OCI-LY7 (cell line): ENCODE measurements around the gene SOX5. TPM values are rescaled to one million over a fixed set of nuclear protein-coding genes. Genes with fewer than 3 reads are reported as not detected.

Source experiments
- BruUV-seq: library from RNA; stranded (reverse); fragments of 400-500 nt; replicated peaks from 2 replicates; lab custom pipeline; 2021; lab: Mats Ljungman, UMichigan
- CTCF ChIA-PET: fragments of 300-600 bp; sonication (Branson Sonifier 250); formaldehyde crosslinking; loops from one replicate; lab custom pipeline; 2022; ENCODE audit warnings: antibody characterized with exemption; ENCODE audit not compliant: unreplicated experiment; lab: Charles Lee
- POLR2A ChIA-PET: fragments of 300-600 bp; sonication (Branson Sonifier 250); formaldehyde crosslinking; loops from one replicate; lab custom pipeline; 2022; ENCODE audit warnings: antibody characterized with exemption; lab: Charles Lee
- DNase-seq: peaks from one replicate; pipeline ENCODE4 v3.0.0-alpha.2; 2015; ENCODE audit warnings: low spot score
- H2AFZ ChIP-seq: fragments of 200-600 bp; sonication (generic), shearing (Covaris generic); 2 replicates; pipeline ENCODE4 v1.6.1; 2014; ENCODE audit warnings: mild to moderate bottlenecking, antibody characterized with exemption, low read length, moderate library complexity
- H3K27ac ChIP-seq: fragments of 200-600 bp; sonication (generic); 2 replicates; pipeline ENCODE4 v1.5.1; 2014; ENCODE audit warnings: mixed run types, low read depth, mild to moderate bottlenecking, moderate library complexity, low read length, inconsistent platforms; ENCODE audit not compliant: poor library complexity, severe bottlenecking
- H3K36me3 ChIP-seq: fragments of 200-600 bp; sonication (generic); 2 replicates; pipeline ENCODE4 v1.6.1; 2014; ENCODE audit warnings: mild to moderate bottlenecking, antibody characterized with exemption, low read length, moderate library complexity, mixed read lengths; ENCODE audit not compliant: insufficient read depth
- H3K4me1 ChIP-seq: fragments of 200-600 bp; sonication (generic); 2 replicates; pipeline ENCODE4 v1.5.1; 2014; ENCODE audit warnings: mild to moderate bottlenecking, low read length; ENCODE audit not compliant: insufficient read depth, poor library complexity, severe bottlenecking
- H3K4me2 ChIP-seq: fragments of 200-600 bp; sonication (generic); 2 replicates; pipeline ENCODE4 v1.6.1; 2014; ENCODE audit warnings: mild to moderate bottlenecking, low read length
- H3K4me3 ChIP-seq: fragments of 200-600 bp; sonication (generic); 2 replicates; pipeline ENCODE4 v1.5.1; 2014; ENCODE audit warnings: mild to moderate bottlenecking, low read depth, low read length; ENCODE audit not compliant: poor library complexity, severe bottlenecking
- H3K79me2 ChIP-seq: fragments of 200-600 bp; sonication (generic); 2 replicates; pipeline ENCODE4 v1.6.1; 2016; ENCODE audit warnings: low read depth, mild to moderate bottlenecking, low read length, moderate library complexity, mixed read lengths; ENCODE audit not compliant: insufficient read depth
- H3K9me2 ChIP-seq: fragments of 200-600 bp; sonication (generic); 2 replicates; pipeline ENCODE4 v1.6.1; 2016; ENCODE audit warnings: mild to moderate bottlenecking, low read length, mixed read lengths; ENCODE audit not compliant: insufficient read depth
- H3K9me3 ChIP-seq: fragments of 200-600 bp; sonication (generic); 2 replicates; pipeline ENCODE4 v1.6.1; 2014; ENCODE audit warnings: mild to moderate bottlenecking, mixed run types, low read length, mixed read lengths
- H4K20me1 ChIP-seq: fragments of 200-600 bp; sonication (generic); 2 replicates; pipeline ENCODE4 v1.6.1; 2014; ENCODE audit warnings: mild to moderate bottlenecking, antibody characterized with exemption, low read length, moderate library complexity, mixed read lengths; ENCODE audit not compliant: insufficient read depth
- EZH2phosphoT487 ChIP-seq: fragments of 200-600 bp; sonication (generic); IDR thresholded peaks from 2 replicates; pipeline ENCODE4 v1.6.1; 2018; ENCODE audit warnings: low read depth, borderline replicate concordance, mild to moderate bottlenecking, mixed run types, antibody characterized with exemption, low read length, moderate library complexity, mixed read lengths
- intact Hi-C: fragments of 100-400 bp; cut with micrococcal nuclease; formaldehyde crosslinking; loops from one replicate; pipeline ENCODE4 v1.10.0; 2022; ENCODE audit not compliant: unreplicated experiment
- total RNA-seq, 2 experiments: library from RNA; depleted of rRNA in 1 of 2; stranded (reverse); fragments of >200 nt in 1 of 2; shearing (Covaris generic) in 1 of 2; gene quantifications; 2 replicates each; pipeline ENCODE4 v1.2.3, GENCODE V29; 2014 to 2022
- TF ChIP-seq, protein P1 (sequence below): fragments of 200-600 bp; sonication (generic); conservative IDR thresholded peaks from 2 replicates; pipeline ENCODE4 v1.5.1; 2014; ENCODE audit warnings: mild to moderate bottlenecking, antibody characterized with exemption, low read length, moderate library complexity, mixed read lengths

Gene SOX5
- total RNA-seq, 2 experiments from 2014 or later: 0.16 TPM; not detected in 1

DNA sequence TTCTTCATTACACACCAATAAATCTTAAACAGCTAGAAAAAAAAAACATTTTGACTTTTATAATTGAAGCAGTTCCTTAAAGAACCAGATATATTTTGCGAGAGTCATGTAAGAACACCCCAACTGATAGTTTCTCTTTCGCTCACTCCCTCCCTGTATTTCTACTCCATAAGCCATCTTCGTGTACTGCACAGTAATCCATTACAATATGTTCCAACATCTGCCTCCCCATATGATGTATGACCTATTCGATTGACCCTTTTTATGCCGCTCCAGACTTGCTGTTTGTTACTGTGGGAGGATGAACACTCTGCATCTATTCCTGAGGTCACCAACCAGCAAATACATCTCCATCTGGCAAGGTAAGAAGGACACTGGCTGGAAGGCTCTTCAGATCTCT lies 331.7 kb downstream of the SOX5 start:
- Histone ChIP-seq H3K36me3 (no peaks in the 10 kb centered on the region), H3K4me2 (no peak overlapping the region), H3K27ac (no peak overlapping the region), H3K4me1 (no peaks in the 10 kb centered on the region), H3K9me3 (no peaks in the 10 kb centered on the region), H3K9me2 (no peaks in the 10 kb centered on the region), H3K4me3 (no peak overlapping the region), H3K79me2 (no peaks in the 10 kb centered on the region), H2AFZ (no peak overlapping the region), H4K20me1 (no peaks in the 10 kb centered on the region)
- ChIA-PET POLR2A (interaction anchor here (1.3 kb wide), 1 partner anchor 16 kb away, joined by 4 read pairs; no protein-coding TSS in a partner anchor), CTCF (no interaction called here)
- TF ChIP-seq, protein P1, sequence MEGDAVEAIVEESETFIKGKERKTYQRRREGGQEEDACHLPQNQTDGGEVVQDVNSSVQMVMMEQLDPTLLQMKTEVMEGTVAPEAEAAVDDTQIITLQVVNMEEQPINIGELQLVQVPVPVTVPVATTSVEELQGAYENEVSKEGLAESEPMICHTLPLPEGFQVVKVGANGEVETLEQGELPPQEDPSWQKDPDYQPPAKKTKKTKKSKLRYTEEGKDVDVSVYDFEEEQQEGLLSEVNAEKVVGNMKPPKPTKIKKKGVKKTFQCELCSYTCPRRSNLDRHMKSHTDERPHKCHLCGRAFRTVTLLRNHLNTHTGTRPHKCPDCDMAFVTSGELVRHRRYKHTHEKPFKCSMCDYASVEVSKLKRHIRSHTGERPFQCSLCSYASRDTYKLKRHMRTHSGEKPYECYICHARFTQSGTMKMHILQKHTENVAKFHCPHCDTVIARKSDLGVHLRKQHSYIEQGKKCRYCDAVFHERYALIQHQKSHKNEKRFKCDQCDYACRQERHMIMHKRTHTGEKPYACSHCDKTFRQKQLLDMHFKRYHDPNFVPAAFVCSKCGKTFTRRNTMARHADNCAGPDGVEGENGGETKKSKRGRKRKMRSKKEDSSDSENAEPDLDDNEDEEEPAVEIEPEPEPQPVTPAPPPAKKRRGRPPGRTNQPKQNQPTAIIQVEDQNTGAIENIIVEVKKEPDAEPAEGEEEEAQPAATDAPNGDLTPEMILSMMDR: no peak
- TF ChIP-seq EZH2phosphoT487: no peak
- no TSS peak for BruUV-seq
- intact Hi-C loops: no loop called here
- no peak for DNase-seq

DNA sequence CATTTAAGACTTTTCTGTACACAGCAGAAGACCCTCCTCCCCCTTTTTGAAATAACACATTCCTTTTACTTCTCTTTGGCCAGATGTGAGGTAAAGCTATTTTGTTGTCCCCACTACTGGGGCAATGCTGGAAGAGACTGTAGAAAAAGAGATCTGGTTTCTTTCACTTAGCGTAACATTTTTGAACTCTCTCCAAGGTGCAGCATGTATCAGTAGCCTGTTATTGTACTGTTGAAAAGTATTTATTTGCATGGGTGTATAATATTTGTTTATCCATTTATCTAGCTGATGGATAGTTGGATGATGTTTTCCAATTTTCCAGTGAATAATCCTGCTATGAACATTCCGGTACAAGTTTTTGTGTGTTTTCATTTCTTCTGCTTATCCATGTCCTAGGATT lies 335.2 kb downstream of the SOX5 start:
- TF ChIP-seq EZH2phosphoT487: no peak
- TF ChIP-seq, protein P1: no peak
- ChIA-PET CTCF (no interaction called here), POLR2A (interaction anchor here (0.7 to 0.8 kb wide), 2 partner anchors 11 to 47 kb away, joined by 3 read pairs; no protein-coding TSS in a partner anchor)
- Histone ChIP-seq H3K9me2 (no peaks in the 10 kb centered on the region), H4K20me1 (no peaks in the 10 kb centered on the region), H3K4me1 (no peaks in the 10 kb centered on the region), H2AFZ (no peak overlapping the region), H3K9me3 (no peaks in the 10 kb centered on the region), H3K36me3 (no peaks in the 10 kb centered on the region), H3K4me3 (no peak overlapping the region), H3K4me2 (no peak overlapping the region), H3K79me2 (no peaks in the 10 kb centered on the region), H3K27ac (no peak overlapping the region)
- intact Hi-C loops: no loop called here
- no peak for DNase-seq
- BruUV-seq: no TSS peak

DNA sequence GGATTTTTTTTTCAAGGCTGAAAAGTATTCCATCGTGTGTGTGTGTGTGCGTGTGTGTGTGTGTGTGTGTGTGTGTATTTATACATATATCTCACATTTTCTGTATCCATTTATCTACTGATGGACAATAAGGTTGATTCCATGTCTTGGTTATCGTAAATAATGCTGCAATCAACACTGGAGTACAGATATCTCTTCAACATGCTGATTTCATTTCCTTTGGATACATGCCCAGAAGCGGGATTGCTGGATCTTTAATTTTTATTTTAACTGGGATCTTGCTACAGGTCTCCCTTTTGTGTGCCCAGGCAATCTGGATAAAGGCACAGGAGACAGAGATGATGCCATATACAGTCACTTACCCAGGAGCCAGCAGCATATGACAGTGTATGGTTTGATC lies 338.1 kb downstream of the SOX5 start:
- H3K4me3 ChIP-seq: no peak overlapping the region
- no peak for TF ChIP-seq EZH2phosphoT487
- TF ChIP-seq, protein P1: no peak
- DNase-seq: no peak
- no peak overlapping the region for H2AFZ ChIP-seq
- no peaks in the 10 kb centered on the region for H3K9me2 ChIP-seq
- no peaks in the 10 kb centered on the region for H3K79me2 ChIP-seq
- intact Hi-C loops: no loop called here
- H3K27ac ChIP-seq: no peak overlapping the region
- no peak overlapping the region for H3K4me2 ChIP-seq
- no peaks in the 10 kb centered on the region for H3K36me3 ChIP-seq
- H3K9me3 ChIP-seq: no peaks in the 10 kb centered on the region
- no TSS peak for BruUV-seq
- ChIA-PET CTCF (no interaction called here), POLR2A (interaction anchor here (0.5 kb wide), 1 partner anchor 636 kb away, joined by 4 read pairs; no protein-coding TSS in a partner anchor)
- H4K20me1 ChIP-seq: no peaks in the 10 kb centered on the region
- no peaks in the 10 kb centered on the region for H3K4me1 ChIP-seq
